ENCODE results near the gene AURKAIP1.

DNA sequence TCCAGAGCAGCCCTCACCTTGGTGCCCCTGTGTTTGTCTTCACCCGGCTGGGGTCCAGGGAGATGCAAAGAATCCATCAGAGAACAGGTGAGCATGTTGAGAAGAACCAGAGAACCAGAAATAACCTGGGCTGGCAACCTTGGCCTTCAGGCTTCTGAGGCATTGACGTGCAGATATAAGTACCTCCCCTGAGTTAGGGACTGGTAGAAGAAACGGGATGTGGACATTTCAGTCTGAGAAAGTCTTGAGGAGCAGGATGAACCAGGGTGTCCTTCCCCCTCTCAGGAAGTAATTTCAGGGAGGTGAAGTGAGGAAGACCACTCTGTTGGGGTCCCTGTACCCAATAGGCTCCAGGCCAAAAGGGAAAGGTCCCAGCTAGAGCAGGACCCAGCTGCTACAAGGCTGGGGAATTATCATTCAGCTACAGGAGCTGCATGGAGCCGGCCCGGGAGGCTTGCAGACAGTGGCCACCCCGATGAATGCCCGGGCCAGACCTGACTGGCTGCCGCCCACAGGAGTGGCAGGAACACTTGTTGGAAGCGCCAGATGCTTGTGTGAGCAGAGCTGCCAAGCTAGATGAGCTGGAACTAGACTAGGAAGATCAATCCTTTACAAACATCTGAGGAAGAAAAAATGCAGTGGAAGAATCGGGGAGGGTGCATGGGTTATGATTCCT lies 1.7 kb upstream of the AURKAIP1 start:
- TF ChIP-seq EP300 (IDR thresholded peaks at IDR 0.05; ENCODE audit: borderline replicate concordance in 1 of 2, low read depth in 1 of 2, low read length in 1 of 2) (no peak), FOXM1 (IDR thresholded peaks at IDR 0.05; ENCODE audit: low read depth) (no peak)
